AG04449 (cell line): ENCODE data around the gene USF1.

ENCODE experiments used
- CTCF ChIA-PET: fragments of 350-600 bp; formaldehyde crosslinking; extraction: SDS; loops from one replicate; lab custom pipeline; 2021; ENCODE audit warnings: antibody characterized with exemption; lab: Yijun Ruan, JAX
- POLR2A ChIA-PET: fragments of 400-600, 350-600 bp; formaldehyde crosslinking; extraction: SDS; loops from one replicate; lab custom pipeline; 2020; ENCODE audit warnings: antibody characterized with exemption, inconsistent platforms; lab: Yijun Ruan, JAX
- DNase-seq: peaks from one replicate; pipeline ENCODE4 v3.0.0-alpha.2; 2010; ENCODE audit warnings: low read depth, low spot score
- H3K4me3 ChIP-seq: 2 replicates; pipeline ENCODE4 v1.5.1; 2011; ENCODE audit warnings: low read depth, mild to moderate bottlenecking, control low read depth, low read length
- TF ChIP-seq, protein P1 (sequence below): IDR thresholded peaks from one replicate; pipeline ENCODE4 v1.5.1; 2011; ENCODE audit warnings: mild to moderate bottlenecking, moderate library complexity, low read length, control low read depth, inconsistent platforms; ENCODE audit not compliant: insufficient read depth; ENCODE audit errors: missing control alignments

USF1 gene, protein sequence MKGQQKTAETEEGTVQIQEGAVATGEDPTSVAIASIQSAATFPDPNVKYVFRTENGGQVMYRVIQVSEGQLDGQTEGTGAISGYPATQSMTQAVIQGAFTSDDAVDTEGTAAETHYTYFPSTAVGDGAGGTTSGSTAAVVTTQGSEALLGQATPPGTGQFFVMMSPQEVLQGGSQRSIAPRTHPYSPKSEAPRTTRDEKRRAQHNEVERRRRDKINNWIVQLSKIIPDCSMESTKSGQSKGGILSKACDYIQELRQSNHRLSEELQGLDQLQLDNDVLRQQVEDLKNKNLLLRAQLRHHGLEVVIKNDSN

DNA sequence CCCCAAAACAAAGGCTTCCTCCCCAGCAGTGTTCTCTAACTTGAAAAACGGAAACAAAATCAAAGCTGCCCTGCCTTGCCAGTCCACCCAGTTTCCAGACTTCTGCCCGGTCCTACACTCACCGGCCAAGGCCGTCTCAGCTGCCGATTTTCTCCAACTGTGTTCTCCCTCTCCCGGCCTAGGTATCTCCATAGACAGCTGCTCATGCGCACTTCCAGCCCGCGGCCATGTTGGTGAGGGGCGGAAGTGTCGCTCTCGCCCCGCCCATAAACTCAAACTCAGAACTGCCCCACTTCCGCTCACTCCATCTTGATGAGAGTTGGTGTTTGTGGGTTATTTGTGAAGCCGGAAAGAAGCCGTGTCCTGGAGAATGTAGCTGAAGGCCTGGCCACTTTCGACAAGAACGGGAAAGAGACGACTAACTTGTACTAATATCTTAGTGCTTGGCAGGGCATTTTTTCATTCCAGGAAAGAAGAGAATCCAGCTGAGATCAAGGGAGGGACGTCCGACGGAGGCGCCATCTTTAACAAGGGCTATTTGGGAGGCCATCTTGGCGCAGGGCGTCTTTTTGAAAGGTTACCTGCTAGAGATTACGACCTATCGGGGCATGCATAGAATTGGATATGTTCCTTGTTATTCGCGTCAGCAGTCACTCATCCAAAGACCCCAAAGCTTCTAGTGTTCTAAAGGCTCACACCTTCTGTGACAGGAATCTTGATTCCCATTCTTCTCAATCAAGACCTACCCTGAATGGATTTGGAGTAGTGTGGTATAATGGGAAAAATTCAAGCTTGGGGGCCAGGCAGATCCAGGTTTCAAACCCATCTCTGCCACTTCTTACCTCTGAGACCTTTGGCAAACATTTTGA, at the start of gene USF1:
TSS of gene USF1 (minus strand) at position 242 of the 869 bp plus-strand sequence. CDS start 2,702 bp downstream, outside the sequence.
- TF ChIP-seq, protein P1, sequence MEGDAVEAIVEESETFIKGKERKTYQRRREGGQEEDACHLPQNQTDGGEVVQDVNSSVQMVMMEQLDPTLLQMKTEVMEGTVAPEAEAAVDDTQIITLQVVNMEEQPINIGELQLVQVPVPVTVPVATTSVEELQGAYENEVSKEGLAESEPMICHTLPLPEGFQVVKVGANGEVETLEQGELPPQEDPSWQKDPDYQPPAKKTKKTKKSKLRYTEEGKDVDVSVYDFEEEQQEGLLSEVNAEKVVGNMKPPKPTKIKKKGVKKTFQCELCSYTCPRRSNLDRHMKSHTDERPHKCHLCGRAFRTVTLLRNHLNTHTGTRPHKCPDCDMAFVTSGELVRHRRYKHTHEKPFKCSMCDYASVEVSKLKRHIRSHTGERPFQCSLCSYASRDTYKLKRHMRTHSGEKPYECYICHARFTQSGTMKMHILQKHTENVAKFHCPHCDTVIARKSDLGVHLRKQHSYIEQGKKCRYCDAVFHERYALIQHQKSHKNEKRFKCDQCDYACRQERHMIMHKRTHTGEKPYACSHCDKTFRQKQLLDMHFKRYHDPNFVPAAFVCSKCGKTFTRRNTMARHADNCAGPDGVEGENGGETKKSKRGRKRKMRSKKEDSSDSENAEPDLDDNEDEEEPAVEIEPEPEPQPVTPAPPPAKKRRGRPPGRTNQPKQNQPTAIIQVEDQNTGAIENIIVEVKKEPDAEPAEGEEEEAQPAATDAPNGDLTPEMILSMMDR, result no peak
- CTCF ChIA-PET, result interaction anchor here (0.9 to 9.8 kb wide), 15 partner anchors 9 to 93 kb away, joined by 3 to 107 read pairs (median 4); partner anchors contain the start of genes DEDD, F11R and KLHDC9
- peak within 1 kb of the TSS; percentile 90 for H3K4me3 ChIP-seq
- DNase-seq, result peak; percentile 63
- POLR2A ChIA-PET, result interaction anchor here (0.6 to 1.9 kb wide), 11 partner anchors 8 to 107 kb away, joined by 3 to 11 read pairs (median 4); partner anchors contain the start of genes DEDD, F11R, KLHDC9 and NECTIN4

DNA sequence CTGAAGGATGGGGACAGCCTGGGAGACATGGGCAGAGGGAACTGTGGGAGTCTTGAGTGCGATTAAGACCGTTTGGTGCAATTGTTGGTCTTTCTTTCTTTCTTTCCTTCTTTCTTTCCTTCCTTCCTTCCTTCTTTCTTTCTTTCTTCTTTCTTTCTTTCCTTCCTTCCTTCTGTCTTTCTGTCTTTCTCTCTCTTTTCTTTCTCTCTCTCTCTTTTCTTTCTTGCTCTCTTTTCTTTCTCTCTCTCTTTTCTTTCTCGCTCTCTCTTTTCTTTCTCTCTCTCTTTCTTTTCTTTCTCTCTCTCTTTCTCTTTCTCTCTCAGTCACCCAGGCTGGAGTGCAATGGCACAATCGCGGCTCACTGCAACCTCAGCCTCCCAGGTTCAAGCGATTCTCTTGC, 49.5 kb upstream of the USF1 start:
- DNase-seq, result no peak
- H3K4me3 ChIP-seq, result no peak overlapping the region
- ChIA-PET CTCF (interaction anchor here (1.1 to 7.9 kb wide), 7 partner anchors 9 to 101 kb away, joined by 3 to 146 read pairs (median 57); partner anchors contain the start of genes ARHGAP30, NIT1, PFDN2 and TSTD1), POLR2A (no interaction called here)
- TF ChIP-seq, protein P1, result no peak

DNA sequence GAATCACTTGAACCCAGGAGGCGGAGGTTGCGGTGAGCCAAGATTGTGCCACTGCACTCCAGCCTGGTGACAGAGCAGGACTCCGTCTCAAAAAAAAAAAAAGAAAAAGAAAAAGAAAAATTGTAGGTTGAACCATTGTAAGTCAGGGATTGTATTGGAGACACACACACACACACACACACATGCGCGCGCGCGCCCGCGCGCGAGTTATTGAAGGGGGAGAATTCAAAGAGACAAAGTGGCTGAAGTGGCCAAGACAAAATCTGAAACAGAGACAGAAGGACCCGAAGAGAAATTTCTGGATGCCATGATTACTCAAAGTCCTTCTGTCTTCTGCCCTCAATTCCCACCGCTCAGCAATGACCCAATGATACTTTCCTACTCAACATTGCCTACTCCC, 48.7 kb upstream of the USF1 start:
- POLR2A ChIA-PET, result no interaction called here
- CTCF ChIA-PET, result interaction anchor here (3.3 to 7.9 kb wide), 5 partner anchors 12 to 100 kb away, joined by 19 to 146 read pairs (median 100); partner anchors contain the start of genes ARHGAP30, NIT1, PFDN2 and TSTD1
- TF ChIP-seq, protein P1, result no peak
- H3K4me3 ChIP-seq, result no peak overlapping the region
- DNase-seq, result no peak

DNA sequence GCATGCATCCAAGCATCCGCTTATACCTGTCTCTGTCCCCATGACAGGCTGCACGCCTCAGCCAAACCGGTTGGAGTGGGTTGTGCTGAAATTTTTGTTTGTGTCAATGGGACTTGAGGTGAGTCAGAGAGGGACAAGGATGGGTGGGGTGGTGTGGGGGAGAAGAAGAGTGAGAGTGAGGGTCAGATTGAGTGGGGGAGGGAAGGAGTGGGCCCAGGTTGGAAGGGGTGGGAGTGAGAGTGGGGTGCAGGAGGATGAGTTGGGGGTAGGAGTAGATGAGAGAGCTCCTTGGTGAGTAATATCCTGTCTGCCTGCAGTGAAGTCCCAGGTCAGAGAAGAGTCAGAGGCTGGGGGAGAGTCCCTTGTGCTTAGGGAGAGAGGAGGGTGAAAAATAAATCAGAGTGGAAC, 46.8 kb upstream of the USF1 start:
- DNase-seq, result no peak
- H3K4me3 ChIP-seq, result no peak overlapping the region
- POLR2A ChIA-PET, result no interaction called here
- CTCF ChIA-PET, result interaction anchor here (1.1 to 3.3 kb wide), 4 partner anchors 10 to 100 kb away, joined by 3 to 19 read pairs (median 8); no protein-coding TSS in a partner anchor
- TF ChIP-seq, protein P1, result no peak

DNA sequence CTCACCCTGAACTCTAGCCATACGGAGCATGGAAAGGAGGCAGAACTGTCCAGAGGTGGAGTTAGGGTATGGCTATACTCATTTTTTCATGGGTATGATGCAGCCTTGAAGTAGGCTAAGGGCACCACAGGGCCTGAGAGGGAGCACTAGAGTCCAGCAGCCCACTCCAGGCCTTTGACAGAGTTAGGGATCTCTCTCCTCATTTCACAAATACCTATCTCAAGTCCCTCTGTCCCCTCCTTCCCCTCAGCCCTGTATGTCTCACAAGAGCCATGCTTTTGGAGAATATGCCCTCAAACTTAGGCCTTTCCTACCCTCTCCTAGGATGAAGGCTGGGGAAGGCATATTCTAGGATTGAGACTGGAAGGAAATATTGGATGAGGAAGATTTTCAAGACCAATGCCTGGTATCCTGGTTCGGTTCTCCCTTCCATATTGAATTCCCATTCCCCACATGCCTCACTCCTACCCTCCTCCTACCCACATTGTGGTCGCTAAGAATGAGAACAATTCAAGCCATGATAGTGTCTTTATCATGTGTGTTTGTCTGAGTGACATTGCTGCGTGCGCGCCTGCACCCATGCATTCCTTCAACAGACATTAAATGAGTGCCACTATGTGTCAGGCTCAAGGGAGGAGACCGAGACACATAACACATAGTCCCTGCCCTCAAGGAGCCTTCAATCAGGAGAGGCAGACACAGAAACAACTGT, 46.2 kb upstream of the USF1 start:
- no peak overlapping the region for H3K4me3 ChIP-seq
- TF ChIP-seq, protein P1, result no peak
- ChIA-PET POLR2A (no interaction called here), CTCF (interaction anchor here (1.1 to 3.3 kb wide), 3 partner anchors 9 to 81 kb away, joined by 3 to 19 read pairs (median 8); no protein-coding TSS in a partner anchor)
- DNase-seq, result no peak
